Upper lobe of left lung (tissue), 4 donors: Measurements from ENCODE around the gene SULT1C4.

Experiments used
- POLR2AphosphoS5 ChIP-seq, 2 donors: sonication (generic); formaldehyde crosslinking; IDR thresholded peaks; one replicate each; pipeline ENCODE4 v1.5.1; 2017; ENCODE audit warnings: antibody characterized with exemption in 2 of 2
- TF ChIP-seq, protein P1 (sequence below), 6 experiments: fragments of 450-650 bp in 4 of 6; fragments of 200-600 bp in 2 of 6; sonication (generic) in 2 of 6; IDR thresholded peaks; one replicate each; pipeline ENCODE4 v1.5.1; 2016 to 2019; ENCODE audit warnings: antibody characterized with exemption in 6 of 6

DNA sequence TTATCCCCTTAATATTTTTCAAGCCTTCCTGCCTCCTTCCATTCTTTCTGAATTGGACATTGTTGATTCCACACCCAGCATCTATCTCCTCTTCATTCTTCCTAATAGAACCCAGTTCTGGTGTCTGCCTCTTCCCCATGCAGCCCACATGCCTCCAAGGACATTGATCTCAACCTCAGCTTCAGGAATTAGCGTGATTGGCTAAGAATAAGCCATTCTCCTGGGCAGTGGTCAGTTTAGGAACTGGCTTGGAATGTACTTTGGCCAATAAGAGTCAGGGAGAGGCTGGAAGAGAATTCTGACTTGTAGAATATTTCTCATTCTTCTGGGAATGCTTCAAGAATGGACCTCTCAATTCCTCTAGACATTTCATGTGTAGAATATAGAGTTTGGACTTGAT lies 45.3 kb downstream of the SULT1C4 start:
- TF ChIP-seq, protein P1, sequence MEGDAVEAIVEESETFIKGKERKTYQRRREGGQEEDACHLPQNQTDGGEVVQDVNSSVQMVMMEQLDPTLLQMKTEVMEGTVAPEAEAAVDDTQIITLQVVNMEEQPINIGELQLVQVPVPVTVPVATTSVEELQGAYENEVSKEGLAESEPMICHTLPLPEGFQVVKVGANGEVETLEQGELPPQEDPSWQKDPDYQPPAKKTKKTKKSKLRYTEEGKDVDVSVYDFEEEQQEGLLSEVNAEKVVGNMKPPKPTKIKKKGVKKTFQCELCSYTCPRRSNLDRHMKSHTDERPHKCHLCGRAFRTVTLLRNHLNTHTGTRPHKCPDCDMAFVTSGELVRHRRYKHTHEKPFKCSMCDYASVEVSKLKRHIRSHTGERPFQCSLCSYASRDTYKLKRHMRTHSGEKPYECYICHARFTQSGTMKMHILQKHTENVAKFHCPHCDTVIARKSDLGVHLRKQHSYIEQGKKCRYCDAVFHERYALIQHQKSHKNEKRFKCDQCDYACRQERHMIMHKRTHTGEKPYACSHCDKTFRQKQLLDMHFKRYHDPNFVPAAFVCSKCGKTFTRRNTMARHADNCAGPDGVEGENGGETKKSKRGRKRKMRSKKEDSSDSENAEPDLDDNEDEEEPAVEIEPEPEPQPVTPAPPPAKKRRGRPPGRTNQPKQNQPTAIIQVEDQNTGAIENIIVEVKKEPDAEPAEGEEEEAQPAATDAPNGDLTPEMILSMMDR (IDR thresholded peaks at IDR 0.05) = no peak
- no peak for TF ChIP-seq POLR2AphosphoS5 (IDR thresholded peaks at IDR 0.05)
